Measurements from ENCODE around the gene PTPN4.

- no peak for TF ChIP-seq CTCF (conservative IDR thresholded peaks at IDR 0.05; ENCODE audit: low read length)
- no peak for TF ChIP-seq EZH2phosphoT487 (IDR thresholded peaks at IDR 0.05; ENCODE audit: borderline replicate concordance)
Measured at GRCh38 chr2:119836455-119837142, 76.9 kb downstream of the PTPN4 start.

Data from Loucy (cell line).